Astrocyte (in vitro differentiated cells and primary cell): ENCODE data around the gene MYL10. TPM values are rescaled to one million over a fixed set of nuclear protein-coding genes. Genes with fewer than 3 reads are reported as not detected.

Experiments used
- DNase-seq: peaks from one replicate; pipeline ENCODE4 v3.0.0-alpha.2; 2010; ENCODE audit warnings: low read depth
- FAIRE-seq: peaks from 2 replicates; lab custom pipeline; 2011; peaks lifted over from hg19 to GRCh38; lab: Jason Lieb, UNC
- H2AFZ ChIP-seq: 2 replicates; pipeline ENCODE4 v1.6.0; 2012; ENCODE audit warnings: low read depth, low read length, inconsistent platforms
- H3K27ac ChIP-seq: 2 replicates; pipeline ENCODE4 v1.5.1; 2011; ENCODE audit warnings: low read depth, low read length, inconsistent platforms
- H3K27me3 ChIP-seq: 2 replicates; pipeline ENCODE4 v1.6.0; 2011; ENCODE audit warnings: low read length, inconsistent platforms; ENCODE audit not compliant: insufficient read depth
- H3K36me3 ChIP-seq: 2 replicates; pipeline ENCODE4 v1.5.1; 2011; ENCODE audit warnings: low read length, inconsistent platforms; ENCODE audit not compliant: insufficient read depth
- H3K4me1 ChIP-seq: 2 replicates; pipeline ENCODE4 v1.5.1; 2011; ENCODE audit warnings: low read length, inconsistent platforms; ENCODE audit not compliant: insufficient read depth
- H3K4me2 ChIP-seq: 2 replicates; pipeline ENCODE4 v1.6.0; 2012; ENCODE audit warnings: low read length, inconsistent platforms
- H3K4me3 ChIP-seq: 2 replicates; pipeline ENCODE4 v1.5.1; 2011; ENCODE audit warnings: low read depth, mild to moderate bottlenecking, low read length, inconsistent platforms; ENCODE audit not compliant: insufficient read depth
- H3K79me2 ChIP-seq: 2 replicates; pipeline ENCODE4 v1.6.0; 2012; ENCODE audit warnings: mild to moderate bottlenecking, low read length, inconsistent platforms; ENCODE audit not compliant: insufficient read depth
- H3K9ac ChIP-seq: 2 replicates; pipeline ENCODE4 v1.6.0; 2012; ENCODE audit warnings: mild to moderate bottlenecking, low read length, inconsistent platforms
- H3K9me3 ChIP-seq: 2 replicates; pipeline ENCODE4 v1.5.1; 2012; ENCODE audit warnings: low read depth, mild to moderate bottlenecking, low read length, inconsistent platforms; ENCODE audit not compliant: insufficient read depth
- H4K20me1 ChIP-seq: 2 replicates; pipeline ENCODE4 v1.6.0; 2012; ENCODE audit warnings: low read length, inconsistent platforms; ENCODE audit not compliant: insufficient read depth
- H3K27ac Mint-ChIP-seq: one replicate; pipeline ENCODE4 v1.8.0; 2021; ENCODE audit warnings: mild to moderate bottlenecking, mixed read lengths; ENCODE audit not compliant: unreplicated experiment
- H3K27me3 Mint-ChIP-seq: one replicate; pipeline ENCODE4 v1.8.0; 2021; ENCODE audit warnings: low read depth, mixed read lengths; ENCODE audit not compliant: unreplicated experiment
- H3K36me3 Mint-ChIP-seq: one replicate; pipeline ENCODE4 v1.8.0; 2021; ENCODE audit warnings: low read depth, mixed read lengths; ENCODE audit not compliant: unreplicated experiment
- H3K4me1 Mint-ChIP-seq: one replicate; pipeline ENCODE4 v1.8.0; 2021; ENCODE audit warnings: low read depth, mixed read lengths; ENCODE audit not compliant: unreplicated experiment
- H3K4me3 Mint-ChIP-seq: one replicate; pipeline ENCODE4 v1.8.0; 2021; ENCODE audit warnings: mild to moderate bottlenecking, moderate library complexity, mixed read lengths; ENCODE audit not compliant: unreplicated experiment
- H3K9me3 Mint-ChIP-seq: one replicate; pipeline ENCODE4 v1.8.0; 2021; ENCODE audit warnings: mild to moderate bottlenecking, mixed read lengths; ENCODE audit not compliant: unreplicated experiment
- CTCF ChIP-seq: IDR thresholded peaks from 2 replicates; pipeline ENCODE4 v1.5.1; 2011; ENCODE audit warnings: low read depth, mild to moderate bottlenecking, inconsistent platforms, low read length, moderate library complexity; ENCODE audit not compliant: insufficient read depth
- EZH2 ChIP-seq: IDR thresholded peaks from 2 replicates; pipeline ENCODE4 v1.6.1; 2012; ENCODE audit warnings: mild to moderate bottlenecking, low read length, inconsistent platforms; ENCODE audit not compliant: insufficient read depth
- total RNA-seq: library from RNA; stranded (reverse); gene quantifications from 2 replicates; pipeline ENCODE4 v1.2.1, GENCODE V29; 2021

The MYL10 gene
- total RNA-seq, 1 donor from 2014 or later: 0.73 TPM

GRCh38 chr7:101590663-101591435 lies 38.2 kb downstream of the MYL10 start:
- H3K27me3 ChIP-seq: peaks cover 8% of the 10 kb centered on the region
- no peak overlapping the region for H3K4me2 ChIP-seq
- H3K36me3 ChIP-seq: no peaks in the 10 kb centered on the region
- no peaks in the 10 kb centered on the region for H3K4me1 ChIP-seq
- no peak overlapping the region for H3K4me3 Mint-ChIP-seq
- H3K27ac ChIP-seq: no peak overlapping the region
- DNase-seq: no peak
- H3K27ac Mint-ChIP-seq: no peak overlapping the region
- H3K4me3 ChIP-seq: no peak overlapping the region
- peaks cover 4% of the 10 kb centered on the region for H3K9me3 Mint-ChIP-seq
- H3K27me3 Mint-ChIP-seq: peaks cover 48% of the 10 kb centered on the region
- no peak for TF ChIP-seq CTCF
- TF ChIP-seq EZH2: no peak
- peaks cover 2% of the 10 kb centered on the region for H3K36me3 Mint-ChIP-seq
- no peak overlapping the region for H3K9ac ChIP-seq
- no peaks in the 10 kb centered on the region for H3K79me2 ChIP-seq
- no peak for FAIRE-seq
- no peaks in the 10 kb centered on the region for H4K20me1 ChIP-seq
- no peaks in the 10 kb centered on the region for H3K4me1 Mint-ChIP-seq
- H3K9me3 ChIP-seq: peaks cover under 1% of the 10 kb centered on the region
- H2AFZ ChIP-seq: no peak overlapping the region

- no peak for TF ChIP-seq CTCF
- no peak for TF ChIP-seq EZH2
- FAIRE-seq (no peak), DNase-seq (no peak)
- Histone ChIP-seq H3K27ac (no peak overlapping the region), H3K4me1 (no peaks in the 10 kb centered on the region), H3K36me3 (no peaks in the 10 kb centered on the region), H3K27me3 (peaks cover 2% of the 10 kb centered on the region), H2AFZ (no peak overlapping the region), H3K4me3 (no peak overlapping the region), H3K9ac (no peak overlapping the region), H4K20me1 (no peaks in the 10 kb centered on the region), H3K4me2 (no peak overlapping the region), H3K9me3 (no peaks in the 10 kb centered on the region), H3K79me2 (no peaks in the 10 kb centered on the region)
- no peak overlapping the region for H3K4me3 Mint-ChIP-seq
- peaks cover 43% of the 10 kb centered on the region for H3K27me3 Mint-ChIP-seq
- H3K27ac Mint-ChIP-seq: no peak overlapping the region
- peaks cover 2% of the 10 kb centered on the region for H3K36me3 Mint-ChIP-seq
- peaks cover 3% of the 10 kb centered on the region for H3K9me3 Mint-ChIP-seq
- no peaks in the 10 kb centered on the region for H3K4me1 Mint-ChIP-seq
Measured at GRCh38 chr7:101589976-101590662, 39.0 kb downstream of the MYL10 start.
